ENCODE measurements around the gene SPP1.
"Not testable (repeated sequence)": the region's sequence is repeated elsewhere in the genome, so short reads cannot be mapped to it uniquely, and the experiment has no call there.

The SPP1 gene

GRCh38 chr4:87975466-87975865 lies at the start of gene SPP1:
Gene SPP1 (plus strand): TSS chr4:87975714. CDS start chr4:87976896, 1,182 bp downstream.
- Mint-ChIP-seq H3K27me3 (ENCODE audit: low read depth) (peaks cover 58% of the 10 kb centered on the region), H3K27ac (no peak within 1 kb of the TSS), H3K4me1 (ENCODE audit: low read depth) (peaks cover 4% of the 10 kb centered on the region), H3K9me3 (no peaks in the 10 kb centered on the region), H3K36me3 (ENCODE audit: low read depth) (no peaks in the 10 kb centered on the region), H3K4me3 (peak within 1 kb of the TSS; percentile 70)
- DNase-seq (ENCODE audit: low spot score), result peak; percentile 44

GRCh38 chr4:87926554-87927098 lies 48.9 kb upstream of the SPP1 start:
- Mint-ChIP-seq H3K36me3 (ENCODE audit: low read depth) (no peaks in the 10 kb centered on the region), H3K4me3 (no peak overlapping the region), H3K27me3 (ENCODE audit: low read depth) (peaks cover 3% of the 10 kb centered on the region), H3K27ac (no peak overlapping the region), H3K9me3 (peaks cover 4% of the 10 kb centered on the region), H3K4me1 (ENCODE audit: low read depth) (no peaks in the 10 kb centered on the region)
- DNase-seq (ENCODE audit: low spot score), result no peak

GRCh38 chr4:87930629-87931028 lies 44.9 kb upstream of the SPP1 start:
- Mint-ChIP-seq H3K36me3 (ENCODE audit: low read depth) (no peaks in the 10 kb centered on the region), H3K9me3 (peaks cover 4% of the 10 kb centered on the region)

GRCh38 chr4:87931932-87932331 lies 43.6 kb upstream of the SPP1 start:
- Mint-ChIP-seq H3K27me3 (ENCODE audit: low read depth) (peaks cover 3% of the 10 kb centered on the region), H3K4me3 (no peak overlapping the region), H3K9me3 (peaks cover 4% of the 10 kb centered on the region), H3K27ac (no peak overlapping the region), H3K4me1 (ENCODE audit: low read depth) (no peaks in the 10 kb centered on the region), H3K36me3 (ENCODE audit: low read depth) (no peaks in the 10 kb centered on the region)
- DNase-seq (ENCODE audit: low spot score), result no peak

More at GRCh38 chr4:87930629-87931028, 44.9 kb upstream of the SPP1 start:
- peaks cover 3% of the 10 kb centered on the region for H3K27me3 Mint-ChIP-seq (ENCODE audit: low read depth)
- no peak for DNase-seq (ENCODE audit: low spot score)
- no peak overlapping the region for H3K27ac Mint-ChIP-seq
- H3K4me1 Mint-ChIP-seq (ENCODE audit: low read depth), result no peaks in the 10 kb centered on the region
- H3K4me3 Mint-ChIP-seq, result no peak overlapping the region

GRCh38 chr4:87932718-87933141 lies 42.8 kb upstream of the SPP1 start:
- no peak overlapping the region for H3K4me3 Mint-ChIP-seq
- no peaks in the 10 kb centered on the region for H3K36me3 Mint-ChIP-seq (ENCODE audit: low read depth)
- H3K9me3 Mint-ChIP-seq, result peaks cover 4% of the 10 kb centered on the region

GRCh38 chr4:87933337-87933736 lies 42.2 kb upstream of the SPP1 start:
- H3K27me3 Mint-ChIP-seq (ENCODE audit: low read depth), result peaks cover 3% of the 10 kb centered on the region
- no peaks in the 10 kb centered on the region for H3K4me1 Mint-ChIP-seq (ENCODE audit: low read depth)
- H3K9me3 Mint-ChIP-seq, result peaks cover 4% of the 10 kb centered on the region
- H3K27ac Mint-ChIP-seq, result no peak overlapping the region
- no peak overlapping the region for H3K4me3 Mint-ChIP-seq
- no peak for DNase-seq (ENCODE audit: low spot score)
- no peaks in the 10 kb centered on the region for H3K36me3 Mint-ChIP-seq (ENCODE audit: low read depth)

More at GRCh38 chr4:87932718-87933141, 42.8 kb upstream of the SPP1 start:
- DNase-seq (ENCODE audit: low spot score), result no peak
- no peaks in the 10 kb centered on the region for H3K4me1 Mint-ChIP-seq (ENCODE audit: low read depth)
- H3K27ac Mint-ChIP-seq, result no peak overlapping the region
- H3K27me3 Mint-ChIP-seq (ENCODE audit: low read depth), result peaks cover 3% of the 10 kb centered on the region

GRCh38 chr4:87934157-87934704 lies 41.3 kb upstream of the SPP1 start:
- Mint-ChIP-seq H3K4me3 (no peak overlapping the region), H3K9me3 (peaks cover 4% of the 10 kb centered on the region), H3K36me3 (ENCODE audit: low read depth) (no peaks in the 10 kb centered on the region), H3K27me3 (ENCODE audit: low read depth) (peaks cover 3% of the 10 kb centered on the region), H3K4me1 (ENCODE audit: low read depth) (no peaks in the 10 kb centered on the region), H3K27ac (no peak overlapping the region)
- DNase-seq (ENCODE audit: low spot score), result no peak

GRCh38 chr4:87934973-87935372 lies 40.5 kb upstream of the SPP1 start:
- Mint-ChIP-seq H3K9me3 (peaks cover 4% of the 10 kb centered on the region), H3K4me1 (ENCODE audit: low read depth) (no peaks in the 10 kb centered on the region), H3K4me3 (no peak overlapping the region), H3K36me3 (ENCODE audit: low read depth) (no peaks in the 10 kb centered on the region), H3K27ac (no peak overlapping the region), H3K27me3 (ENCODE audit: low read depth) (peaks cover 3% of the 10 kb centered on the region)
- DNase-seq (ENCODE audit: low spot score), result no peak

- not testable (repeated sequence) for H3K36me3 Mint-ChIP-seq (ENCODE audit: low read depth); H3K4me3 Mint-ChIP-seq; H3K27me3 Mint-ChIP-seq (ENCODE audit: low read depth); DNase-seq (ENCODE audit: low spot score); H3K27ac Mint-ChIP-seq; H3K4me1 Mint-ChIP-seq (ENCODE audit: low read depth); H3K9me3 Mint-ChIP-seq
These were observed 39.6 kb upstream of the SPP1 start for GRCh38 chr4:87935954-87936353.

- H3K4me3 Mint-ChIP-seq, result no peak overlapping the region
- H3K27me3 Mint-ChIP-seq (ENCODE audit: low read depth), result peaks cover 6% of the 10 kb centered on the region
- no peak overlapping the region for H3K27ac Mint-ChIP-seq
- H3K4me1 Mint-ChIP-seq (ENCODE audit: low read depth), result no peaks in the 10 kb centered on the region
- no peak for DNase-seq (ENCODE audit: low spot score)
- H3K9me3 Mint-ChIP-seq, result no peaks in the 10 kb centered on the region
- H3K36me3 Mint-ChIP-seq (ENCODE audit: low read depth), result no peaks in the 10 kb centered on the region
These were observed 38.0 kb upstream of the SPP1 start for GRCh38 chr4:87937523-87937922.

GRCh38 chr4:87938746-87939145 lies 36.8 kb upstream of the SPP1 start:
- no peaks in the 10 kb centered on the region for H3K4me1 Mint-ChIP-seq (ENCODE audit: low read depth)
- no peak overlapping the region for H3K4me3 Mint-ChIP-seq
- peaks cover 11% of the 10 kb centered on the region for H3K27me3 Mint-ChIP-seq (ENCODE audit: low read depth)
- DNase-seq (ENCODE audit: low spot score), result no peak
- no peak overlapping the region for H3K27ac Mint-ChIP-seq
- no peaks in the 10 kb centered on the region for H3K9me3 Mint-ChIP-seq
- no peaks in the 10 kb centered on the region for H3K36me3 Mint-ChIP-seq (ENCODE audit: low read depth)

- Mint-ChIP-seq H3K4me1 (ENCODE audit: low read depth) (no peaks in the 10 kb centered on the region), H3K9me3 (no peaks in the 10 kb centered on the region), H3K27ac (no peak overlapping the region), H3K36me3 (ENCODE audit: low read depth) (no peaks in the 10 kb centered on the region), H3K4me3 (no peak overlapping the region), H3K27me3 (ENCODE audit: low read depth) (peaks cover 13% of the 10 kb centered on the region)
- DNase-seq (ENCODE audit: low spot score), result no peak
These were observed 35.4 kb upstream of the SPP1 start for GRCh38 chr4:87939978-87940690.

- peaks cover 13% of the 10 kb centered on the region for H3K27me3 Mint-ChIP-seq (ENCODE audit: low read depth)
- H3K4me1 Mint-ChIP-seq (ENCODE audit: low read depth); H3K36me3 Mint-ChIP-seq (ENCODE audit: low read depth); H3K4me3 Mint-ChIP-seq; DNase-seq (ENCODE audit: low spot score); H3K9me3 Mint-ChIP-seq; H3K27ac Mint-ChIP-seq: not testable (repeated sequence)
These were observed 34.7 kb upstream of the SPP1 start for GRCh38 chr4:87940809-87941208.

GRCh38 chr4:87941537-87942392 lies 33.7 kb upstream of the SPP1 start:
- H3K27ac Mint-ChIP-seq, result no peak overlapping the region
- peaks cover 13% of the 10 kb centered on the region for H3K27me3 Mint-ChIP-seq (ENCODE audit: low read depth)
- DNase-seq (ENCODE audit: low spot score), result no peak
- H3K9me3 Mint-ChIP-seq, result no peaks in the 10 kb centered on the region
- H3K4me1 Mint-ChIP-seq (ENCODE audit: low read depth), result no peaks in the 10 kb centered on the region
- H3K36me3 Mint-ChIP-seq (ENCODE audit: low read depth), result no peaks in the 10 kb centered on the region
- H3K4me3 Mint-ChIP-seq, result no peak overlapping the region
